ENCODE data around the gene AHDC1. TPM values are rescaled to one million over a fixed set of nuclear protein-coding genes. Genes with fewer than 3 reads are reported as not detected.

The AHDC1 gene
- total and polyA plus RNA-seq, 2 of the 13 experiments (the other 11 are each of a cell fraction or from before 2014, with no cell fraction given), result 1.0 to 2.7 TPM

GRCh38 chr1:27603681-27604578 is at the start of gene AHDC1 (continued):
- TF ChIP-seq HINFP (CRISPR knock-in tag; IDR thresholded peaks at IDR 0.05; ENCODE audit: low read depth) (no peak), FOXA3 (CRISPR knock-in tag; IDR thresholded peaks at IDR 0.05) (0 out of 2 replicates have a peak, but pooled peaks have one; percentile 18), ZBTB26 (CRISPR knock-in tag; IDR thresholded peaks at IDR 0.05; ENCODE audit: borderline replicate concordance) (no peak), NFAT5 (CRISPR knock-in tag; IDR thresholded peaks at IDR 0.05) (no peak), EZH2 (conservative IDR thresholded peaks at IDR 0.05; ENCODE audit: low read depth, low read length) (no peak), RXRA (CRISPR knock-in tag; IDR thresholded peaks at IDR 0.05) (no peak), JARID2 (CRISPR knock-in tag; IDR thresholded peaks at IDR 0.05; ENCODE audit: insufficient replicate concordance) (no peak), ZSCAN5A (CRISPR knock-in tag; IDR thresholded peaks at IDR 0.05; ENCODE audit: borderline replicate concordance) (no peak), U2AF2 (IDR thresholded peaks at IDR 0.05; ENCODE audit: low read depth, low read length) (no peak), CCAR2 (optimal IDR thresholded peaks at IDR 0.05; ENCODE audit: low read depth, low read length) (no peak), ZNF337 (CRISPR knock-in tag; IDR thresholded peaks at IDR 0.05; ENCODE audit: borderline replicate concordance, low read depth) (no peak), IRF2 (CRISPR knock-in tag; IDR thresholded peaks at IDR 0.05) (peak; percentile 77; the same call in 1 of the 2 replicates), SMC3 (IDR thresholded peaks at IDR 0.05; ENCODE audit: low read length) (no peak), KAT8 (CRISPR knock-in tag; IDR thresholded peaks at IDR 0.05) (no peak), ZNF761 (CRISPR knock-in tag; conservative IDR thresholded peaks at IDR 0.05) (no peak), ASH2L (IDR thresholded peaks at IDR 0.05; ENCODE audit: insufficient read length, low read depth, low read length) (no peak), ZNF639 (CRISPR knock-in tag; conservative IDR thresholded peaks at IDR 0.05) (no peak), STAT5B (CRISPR knock-in tag; IDR thresholded peaks at IDR 0.05) (no peak)

Data from HepG2 (cell line).